Neural cell (in vitro differentiated cells): ENCODE measurements around the gene CRABP2. TPM values are rescaled to one million over a fixed set of nuclear protein-coding genes. Genes with fewer than 3 reads are reported as not detected.

Source experiments
- H2AFZ ChIP-seq: fragments of 200-600, 300-800 bp; sonication (generic), shearing (Covaris generic); 2 replicates; pipeline ENCODE4 v1.6.0; 2014; ENCODE audit warnings: low read depth, mild to moderate bottlenecking, antibody characterized with exemption, low read length, moderate library complexity
- H3F3A ChIP-seq: fragments of 200-600 bp; shearing (Covaris generic); 2 replicates; pipeline ENCODE4 v1.6.1; 2016; ENCODE audit warnings: mild to moderate bottlenecking, moderate library complexity, mixed read lengths, antibody characterized with exemption, low read length; ENCODE audit not compliant: insufficient read depth, poor library complexity, severe bottlenecking
- H3K27ac ChIP-seq: fragments of 200-600, 300-800 bp; sonication (generic), shearing (Covaris generic); 2 replicates; pipeline ENCODE4 v1.5.1; 2014; ENCODE audit warnings: mild to moderate bottlenecking, low read length, moderate library complexity
- H3K27me3 ChIP-seq: fragments of 300-800, 200-600 bp; sonication (generic), shearing (Covaris generic); 2 replicates; pipeline ENCODE4 v1.6.0; 2014; ENCODE audit warnings: mild to moderate bottlenecking, low read depth, low read length, moderate library complexity; ENCODE audit not compliant: insufficient read depth
- H3K36me3 ChIP-seq: fragments of 300-800, 200-600 bp; sonication (generic), shearing (Covaris generic); 2 replicates; pipeline ENCODE4 v1.5.1; 2014; ENCODE audit warnings: mild to moderate bottlenecking, antibody characterized with exemption, low read length, moderate library complexity; ENCODE audit not compliant: insufficient read depth
- H3K4me2 ChIP-seq: fragments of 300-800, 200-600 bp; sonication (generic), shearing (Covaris generic); 2 replicates; pipeline ENCODE4 v1.6.0; 2014; ENCODE audit warnings: mild to moderate bottlenecking, low read length
- H3K4me3 ChIP-seq: fragments of 300-800, 200-600 bp; sonication (generic), shearing (Covaris generic); 2 replicates; pipeline ENCODE4 v1.5.1; 2014; ENCODE audit warnings: mild to moderate bottlenecking, low read length, moderate library complexity
- H3K79me2 ChIP-seq: fragments of 200-600 bp; shearing (Covaris generic); replicated peaks from 2 replicates; pipeline ENCODE4 v1.6.0; 2014; ENCODE audit warnings: mild to moderate bottlenecking, low read length, moderate library complexity; ENCODE audit not compliant: insufficient read depth
- H3K9ac ChIP-seq: fragments of 300-800, 200-600 bp; sonication (generic), shearing (Covaris generic); 2 replicates; pipeline ENCODE4 v1.6.1; 2016; ENCODE audit warnings: mild to moderate bottlenecking, low read length, mixed read lengths
- H3K9me2 ChIP-seq: fragments of 200-600 bp; shearing (Covaris generic); 2 replicates; pipeline ENCODE4 v1.6.1; 2016; ENCODE audit warnings: mild to moderate bottlenecking, low read length, mixed read lengths; ENCODE audit not compliant: insufficient read depth
- H3K9me3 ChIP-seq: fragments of 200-600, 300-800 bp; sonication (generic), shearing (Covaris generic); 2 replicates; pipeline ENCODE4 v1.6.1; 2016; ENCODE audit warnings: mild to moderate bottlenecking, mixed run types, low read length, moderate library complexity, mixed read lengths
- H4K20me1 ChIP-seq: fragments of 200-600 bp; shearing (Covaris generic); 2 replicates; pipeline ENCODE4 v1.6.1; 2016; ENCODE audit warnings: mild to moderate bottlenecking, mixed run types; ENCODE audit not compliant: insufficient read depth
- EP300 ChIP-seq: fragments of 450-650 bp; conservative IDR thresholded peaks from 2 replicates; pipeline ENCODE4 v1.6.1; 2014; ENCODE audit warnings: antibody characterized with exemption, mild to moderate bottlenecking, moderate library complexity; ENCODE audit not compliant: poor library complexity, severe bottlenecking
- EZH2 ChIP-seq: fragments of 200-600, 300-800 bp; shearing (Covaris generic), sonication (generic); IDR thresholded peaks from 2 replicates; pipeline ENCODE4 v1.6.1; 2014; ENCODE audit warnings: antibody characterized with exemption, low read length, borderline replicate concordance, mild to moderate bottlenecking; ENCODE audit not compliant: insufficient read depth, poor library complexity, severe bottlenecking
- MXI1 ChIP-seq: fragments of 450-650 bp; conservative IDR thresholded peaks from 2 replicates; pipeline ENCODE4 v1.6.1; 2014; ENCODE audit warnings: antibody characterized with exemption, mild to moderate bottlenecking; ENCODE audit not compliant: poor library complexity, severe bottlenecking
- POLR2AphosphoS5 ChIP-seq: IDR thresholded peaks from 2 replicates; pipeline ENCODE4 v1.6.1; 2012
- RAD21 ChIP-seq: fragments of 450-650 bp; conservative IDR thresholded peaks from 2 replicates; pipeline ENCODE4 v1.6.1; 2014; ENCODE audit warnings: antibody characterized with exemption, mild to moderate bottlenecking, moderate library complexity
- SMC3 ChIP-seq: fragments of 450-650 bp; conservative IDR thresholded peaks from 2 replicates; pipeline ENCODE4 v1.6.1; 2014; ENCODE audit warnings: antibody characterized with exemption, mild to moderate bottlenecking, moderate library complexity; ENCODE audit not compliant: poor library complexity
- TAF1 ChIP-seq: IDR thresholded peaks from 2 replicates; pipeline ENCODE4 v1.6.1; 2012; ENCODE audit warnings: low read depth
- polyA plus RNA-seq: library from polyadenylated mRNA; depleted of rRNA; stranded (reverse); fragments of >200 nt; gene quantifications from 2 replicates; pipeline ENCODE4 v1.2.3, GENCODE V29; 2014
- TF ChIP-seq, protein P1 (sequence below): fragments of 450-650 bp; IDR thresholded peaks from 2 replicates; pipeline ENCODE4 v1.5.1; 2014; ENCODE audit warnings: antibody characterized with exemption, mild to moderate bottlenecking, moderate library complexity; ENCODE audit not compliant: poor library complexity, severe bottlenecking
- TF ChIP-seq, protein P2 (sequence below): IDR thresholded peaks from 2 replicates; pipeline ENCODE4 v1.6.1; 2012; ENCODE audit warnings: borderline replicate concordance

The CRABP2 gene
- polyA plus RNA-seq, 1 donor from 2014 or later: 7.7 TPM

DNA sequence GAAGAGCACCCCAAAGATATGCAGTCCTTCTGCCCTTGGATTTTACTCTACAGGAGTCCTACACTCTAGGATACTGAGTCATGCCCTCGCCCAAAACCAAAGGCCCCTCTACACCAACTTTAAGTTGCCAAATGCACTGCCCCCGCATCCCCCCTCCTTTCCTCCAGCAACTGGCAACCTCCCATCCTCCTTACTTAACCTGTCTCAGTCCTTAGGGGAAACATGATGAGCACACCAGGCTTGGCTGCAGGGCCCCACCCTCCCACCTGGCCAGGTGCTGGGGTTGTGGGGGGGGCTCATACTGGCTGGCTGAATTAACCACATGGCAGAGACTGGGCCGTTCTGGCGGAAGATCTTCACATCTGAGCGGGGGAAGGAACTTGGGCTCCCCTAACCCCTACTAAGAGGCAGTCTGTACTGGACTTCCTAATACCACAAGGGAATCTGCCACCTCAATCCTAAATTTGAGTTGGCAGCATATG is 44.8 kb upstream of the CRABP2 start:
- no peaks in the 10 kb centered on the region for H3K9me2 ChIP-seq
- no peaks in the 10 kb centered on the region for H3K27me3 ChIP-seq
- no peaks in the 10 kb centered on the region for H4K20me1 ChIP-seq
- no peak overlapping the region for H2AFZ ChIP-seq
- H3K4me3 ChIP-seq: peak overlapping the region; percentile 89
- peaks cover 74% of the 10 kb centered on the region for H3K79me2 ChIP-seq
- TF ChIP-seq EP300 (no peak), SMC3 (no peak), RAD21 (no peak), EZH2 (no peak), POLR2AphosphoS5 (no peak)
- TF ChIP-seq, protein P1, sequence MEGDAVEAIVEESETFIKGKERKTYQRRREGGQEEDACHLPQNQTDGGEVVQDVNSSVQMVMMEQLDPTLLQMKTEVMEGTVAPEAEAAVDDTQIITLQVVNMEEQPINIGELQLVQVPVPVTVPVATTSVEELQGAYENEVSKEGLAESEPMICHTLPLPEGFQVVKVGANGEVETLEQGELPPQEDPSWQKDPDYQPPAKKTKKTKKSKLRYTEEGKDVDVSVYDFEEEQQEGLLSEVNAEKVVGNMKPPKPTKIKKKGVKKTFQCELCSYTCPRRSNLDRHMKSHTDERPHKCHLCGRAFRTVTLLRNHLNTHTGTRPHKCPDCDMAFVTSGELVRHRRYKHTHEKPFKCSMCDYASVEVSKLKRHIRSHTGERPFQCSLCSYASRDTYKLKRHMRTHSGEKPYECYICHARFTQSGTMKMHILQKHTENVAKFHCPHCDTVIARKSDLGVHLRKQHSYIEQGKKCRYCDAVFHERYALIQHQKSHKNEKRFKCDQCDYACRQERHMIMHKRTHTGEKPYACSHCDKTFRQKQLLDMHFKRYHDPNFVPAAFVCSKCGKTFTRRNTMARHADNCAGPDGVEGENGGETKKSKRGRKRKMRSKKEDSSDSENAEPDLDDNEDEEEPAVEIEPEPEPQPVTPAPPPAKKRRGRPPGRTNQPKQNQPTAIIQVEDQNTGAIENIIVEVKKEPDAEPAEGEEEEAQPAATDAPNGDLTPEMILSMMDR: no peak
- no peaks in the 10 kb centered on the region for H3F3A ChIP-seq
- H3K36me3 ChIP-seq: no peaks in the 10 kb centered on the region
- H3K9ac ChIP-seq: peak overlapping the region; percentile 94
- H3K27ac ChIP-seq: no peak overlapping the region
- peak overlapping the region; percentile 63 for H3K4me2 ChIP-seq
- no peaks in the 10 kb centered on the region for H3K9me3 ChIP-seq

DNA sequence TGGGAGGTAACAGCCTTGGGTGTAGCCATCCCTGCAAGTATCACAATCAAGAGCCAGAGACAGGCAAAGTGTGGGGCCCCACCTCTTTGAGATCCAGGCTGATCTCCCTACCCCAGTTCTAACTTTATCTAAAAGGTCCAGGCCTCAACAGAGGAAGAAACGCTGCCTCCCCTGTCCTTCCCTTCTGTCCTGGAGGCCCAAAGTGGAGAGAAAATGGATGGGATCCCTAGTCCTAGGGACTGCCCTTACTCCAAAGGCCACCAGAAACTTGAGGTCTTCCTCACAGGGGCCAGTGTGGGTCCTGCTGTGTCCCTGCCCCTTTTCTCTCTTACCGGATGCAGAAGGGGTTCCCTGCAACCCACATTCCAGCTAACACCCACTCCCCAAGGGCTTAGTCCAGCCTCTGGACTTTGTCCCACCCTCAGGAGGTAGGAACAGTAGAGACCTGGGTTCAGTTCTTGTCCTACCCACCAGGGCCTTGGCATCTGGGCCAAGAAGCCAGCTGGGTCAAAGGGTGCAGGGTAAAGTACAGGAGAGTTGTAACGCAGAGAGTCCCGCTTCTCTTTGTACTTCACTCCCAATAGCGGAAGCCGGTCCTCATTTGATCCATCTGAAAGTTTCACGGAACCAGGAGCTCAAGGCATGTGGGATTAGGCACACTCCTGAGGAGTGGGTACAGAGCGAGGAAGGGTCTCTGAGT is 44.2 kb upstream of the CRABP2 start:
- H2AFZ ChIP-seq: no peak overlapping the region
- TF ChIP-seq, protein P1: no peak
- TF ChIP-seq MXI1 (no peak), SMC3 (no peak), POLR2AphosphoS5 (no peak), RAD21 (no peak), EP300 (no peak), EZH2 (no peak), TAF1 (no peak)
- TF ChIP-seq, protein P2, sequence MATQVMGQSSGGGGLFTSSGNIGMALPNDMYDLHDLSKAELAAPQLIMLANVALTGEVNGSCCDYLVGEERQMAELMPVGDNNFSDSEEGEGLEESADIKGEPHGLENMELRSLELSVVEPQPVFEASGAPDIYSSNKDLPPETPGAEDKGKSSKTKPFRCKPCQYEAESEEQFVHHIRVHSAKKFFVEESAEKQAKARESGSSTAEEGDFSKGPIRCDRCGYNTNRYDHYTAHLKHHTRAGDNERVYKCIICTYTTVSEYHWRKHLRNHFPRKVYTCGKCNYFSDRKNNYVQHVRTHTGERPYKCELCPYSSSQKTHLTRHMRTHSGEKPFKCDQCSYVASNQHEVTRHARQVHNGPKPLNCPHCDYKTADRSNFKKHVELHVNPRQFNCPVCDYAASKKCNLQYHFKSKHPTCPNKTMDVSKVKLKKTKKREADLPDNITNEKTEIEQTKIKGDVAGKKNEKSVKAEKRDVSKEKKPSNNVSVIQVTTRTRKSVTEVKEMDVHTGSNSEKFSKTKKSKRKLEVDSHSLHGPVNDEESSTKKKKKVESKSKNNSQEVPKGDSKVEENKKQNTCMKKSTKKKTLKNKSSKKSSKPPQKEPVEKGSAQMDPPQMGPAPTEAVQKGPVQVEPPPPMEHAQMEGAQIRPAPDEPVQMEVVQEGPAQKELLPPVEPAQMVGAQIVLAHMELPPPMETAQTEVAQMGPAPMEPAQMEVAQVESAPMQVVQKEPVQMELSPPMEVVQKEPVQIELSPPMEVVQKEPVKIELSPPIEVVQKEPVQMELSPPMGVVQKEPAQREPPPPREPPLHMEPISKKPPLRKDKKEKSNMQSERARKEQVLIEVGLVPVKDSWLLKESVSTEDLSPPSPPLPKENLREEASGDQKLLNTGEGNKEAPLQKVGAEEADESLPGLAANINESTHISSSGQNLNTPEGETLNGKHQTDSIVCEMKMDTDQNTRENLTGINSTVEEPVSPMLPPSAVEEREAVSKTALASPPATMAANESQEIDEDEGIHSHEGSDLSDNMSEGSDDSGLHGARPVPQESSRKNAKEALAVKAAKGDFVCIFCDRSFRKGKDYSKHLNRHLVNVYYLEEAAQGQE: no peak
- peak overlapping the region; percentile 89 for H3K4me3 ChIP-seq
- no peaks in the 10 kb centered on the region for H3K36me3 ChIP-seq
- H3K4me2 ChIP-seq: no peak overlapping the region
- no peaks in the 10 kb centered on the region for H3K27me3 ChIP-seq
- no peaks in the 10 kb centered on the region for H4K20me1 ChIP-seq
- H3K9me2 ChIP-seq: no peaks in the 10 kb centered on the region
- no peaks in the 10 kb centered on the region for H3K9me3 ChIP-seq
- H3K9ac ChIP-seq: peak overlapping the region; percentile 94
- H3K79me2 ChIP-seq: peaks cover 77% of the 10 kb centered on the region
- no peaks in the 10 kb centered on the region for H3F3A ChIP-seq
- no peak overlapping the region for H3K27ac ChIP-seq
